ENCODE results near the gene TBC1D17. TPM values are rescaled to one million over a fixed set of nuclear protein-coding genes. Genes with fewer than 3 reads are reported as not detected.
A peak's percentile ranks its signal among the peaks of the same experiment; 100 is the strongest.

The TBC1D17 gene
- total RNA-seq, 1 donor from 2014 or later: 31.7 TPM

DNA sequence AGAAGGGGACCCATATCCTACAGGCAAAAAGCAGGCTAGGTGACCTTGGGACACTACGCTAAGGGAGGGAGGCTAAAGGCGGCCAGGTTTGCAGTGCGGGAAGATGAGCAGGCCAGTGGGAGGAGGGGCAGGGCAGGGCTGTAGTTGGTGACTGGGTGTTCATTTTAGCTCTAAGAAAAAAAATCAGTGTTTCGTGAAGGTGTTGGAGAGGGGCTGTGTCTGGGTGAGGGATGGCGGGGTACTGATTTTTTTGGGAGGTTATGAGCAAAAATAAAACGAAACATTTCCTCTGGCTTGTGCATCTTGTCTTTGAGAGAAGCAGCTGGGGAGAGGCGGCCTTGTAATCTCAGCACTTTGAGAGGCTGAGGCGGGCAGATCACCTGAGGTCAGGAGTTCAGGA is 56.1 kb downstream of the TBC1D17 start:
- peak; percentile 1 for ATAC-seq
- DNase-seq (ENCODE audit: low spot score): no peak

DNA sequence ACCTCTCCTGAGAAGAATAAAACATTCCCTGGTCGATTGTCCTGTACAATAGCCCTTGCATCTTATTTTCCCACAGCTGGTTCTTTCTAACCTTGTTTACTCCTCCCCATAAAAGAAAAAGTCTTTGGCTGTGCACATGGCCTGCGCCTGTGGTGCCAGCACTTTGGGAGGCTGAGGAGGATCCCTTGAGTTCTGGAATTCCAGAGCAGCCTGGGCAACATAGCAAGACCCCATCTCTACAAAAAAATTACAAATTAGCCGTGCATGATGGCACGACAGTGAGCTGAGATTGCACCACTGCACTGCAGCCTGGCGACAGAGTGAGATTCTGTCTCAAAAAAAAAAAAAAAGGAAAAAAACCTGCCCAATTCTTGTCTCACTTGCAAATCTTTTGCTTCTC is 59.0 kb downstream of the TBC1D17 start:
- ATAC-seq: no peak
- no peak for DNase-seq (ENCODE audit: low spot score)

DNA sequence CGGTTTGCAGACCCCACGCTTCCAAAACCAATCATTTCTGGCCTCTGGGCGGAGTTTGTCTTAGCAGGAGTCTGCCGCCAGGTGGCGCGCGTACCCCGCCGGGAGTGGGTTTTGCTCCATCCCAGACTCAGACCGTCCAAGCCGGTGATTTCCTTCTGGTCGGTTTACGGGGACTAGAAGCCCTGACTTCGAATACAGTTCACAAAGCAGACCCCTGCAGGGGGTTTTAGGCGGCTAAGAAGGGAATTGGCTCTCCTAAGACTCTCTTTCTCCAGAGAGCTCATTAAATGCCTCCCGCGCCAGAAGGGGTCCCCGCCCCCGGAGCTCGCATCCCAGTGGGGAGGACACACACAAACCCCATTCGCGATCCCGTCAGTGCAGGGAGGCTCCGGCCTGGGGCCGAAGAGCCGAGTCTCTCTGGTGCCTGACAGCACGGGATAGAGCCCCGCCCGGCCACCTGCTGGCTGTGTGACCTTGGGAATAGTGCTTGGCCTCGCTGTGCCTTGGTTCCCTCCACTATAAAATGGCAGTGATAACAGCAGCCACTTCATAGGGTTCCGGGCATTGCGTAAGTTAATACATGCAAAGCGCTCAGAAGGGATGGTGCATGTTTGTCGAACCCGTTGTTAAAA is 60.4 kb downstream of the TBC1D17 start:
- DNase-seq (ENCODE audit: low spot score): peak; percentile 78
- ATAC-seq: peak; percentile 71

Other genes starting within 250 kb of the TBC1D17 start
- gene RRAS, start 237.6 kb upstream of the TBC1D17 start, total RNA-seq: 8.9 TPM
- gene SCAF1, start 235.5 kb upstream of the TBC1D17 start, total RNA-seq: 35.5 TPM
- gene IRF3, start 211.8 kb upstream of the TBC1D17 start, total RNA-seq: 50.1 TPM
- 13.7 TPM for gene BCL2L12, start 211.8 kb upstream of the TBC1D17 start, total RNA-seq
- 28.7 TPM for gene PRMT1, start 200.4 kb upstream of the TBC1D17 start, total RNA-seq
- gene ADM5, start 188.1 kb upstream of the TBC1D17 start, total RNA-seq: 0.86 TPM
- 0.91 TPM for gene CPT1C, start 186.6 kb upstream of the TBC1D17 start, total RNA-seq
- gene TSKS, start 114.4 kb upstream of the TBC1D17 start, total RNA-seq: 0.30 TPM
- gene AP2A1, start 110.7 kb upstream of the TBC1D17 start, total RNA-seq: 52.9 TPM
- 9.3 TPM for gene FUZ, start 64.4 kb upstream of the TBC1D17 start, total RNA-seq
- gene MED25, start 59.4 kb upstream of the TBC1D17 start, total RNA-seq: 16.5 TPM
- 86.0 TPM for gene PTOV1, start 26.5 kb upstream of the TBC1D17 start, total RNA-seq
- 33.7 TPM for gene PNKP, start 10.1 kb upstream of the TBC1D17 start, total RNA-seq
- 27.6 TPM for gene AKT1S1, start 347 bp upstream of the TBC1D17 start, total RNA-seq
- 0.13 TPM for gene IL4I1, start 19.2 kb downstream of the TBC1D17 start, total RNA-seq
- gene ATF5, start 51.5 kb downstream of the TBC1D17 start, total RNA-seq: 787 TPM
- 24.4 TPM for gene NUP62, start 51.8 kb downstream of the TBC1D17 start, total RNA-seq
- 1.3 TPM for gene SIGLEC11, start 83.5 kb downstream of the TBC1D17 start, total RNA-seq
- gene VRK3, start 147.7 kb downstream of the TBC1D17 start, total RNA-seq: 38.0 TPM
- 3.6 TPM for gene ZNF473, start 148.3 kb downstream of the TBC1D17 start, total RNA-seq